ENCODE results near the gene CYP26B1.

The CYP26B1 gene

DNA sequence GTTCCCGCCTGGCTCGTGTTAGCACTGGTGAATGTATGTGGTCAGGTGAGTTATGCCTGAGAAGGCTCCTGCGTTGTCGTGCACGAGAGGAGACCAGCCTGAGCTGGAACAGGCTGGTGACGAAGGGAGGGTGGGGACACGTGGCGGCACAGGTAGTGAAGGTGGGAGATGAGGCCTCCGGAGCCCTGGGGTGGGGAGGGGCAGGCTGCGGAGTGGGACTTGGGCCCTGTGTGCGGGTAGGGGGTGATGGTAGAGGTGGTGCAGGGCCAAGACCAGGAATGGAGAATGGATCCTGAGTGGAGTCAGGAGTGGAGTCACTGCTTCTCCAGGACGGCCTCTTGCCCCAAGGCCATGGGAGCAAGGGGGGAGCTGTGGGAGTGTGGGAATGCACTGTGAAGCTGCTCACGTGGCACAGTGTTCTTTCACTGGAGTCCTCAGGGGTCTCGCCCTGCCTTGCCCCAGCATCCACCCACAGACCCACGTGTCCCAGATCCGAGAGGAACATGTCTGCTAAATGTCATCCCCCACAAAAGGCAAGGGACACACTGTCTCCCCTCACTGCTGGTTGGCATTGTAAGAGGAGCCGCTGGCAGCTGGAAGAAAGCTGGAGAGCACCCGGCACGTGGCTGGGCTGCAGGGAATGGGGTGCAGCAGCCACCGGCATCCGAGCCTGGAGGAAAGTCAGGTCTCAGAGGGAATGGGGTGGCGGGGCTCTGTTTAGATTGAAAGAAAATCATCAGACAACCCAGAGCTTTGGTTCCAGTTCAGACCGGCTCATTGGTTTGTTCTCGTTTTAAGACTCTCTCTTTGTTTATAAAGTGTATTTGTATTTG, 63.7 kb downstream of the CYP26B1 start:
- DNase-seq (ENCODE audit: low read depth, low spot score): no peak

DNA sequence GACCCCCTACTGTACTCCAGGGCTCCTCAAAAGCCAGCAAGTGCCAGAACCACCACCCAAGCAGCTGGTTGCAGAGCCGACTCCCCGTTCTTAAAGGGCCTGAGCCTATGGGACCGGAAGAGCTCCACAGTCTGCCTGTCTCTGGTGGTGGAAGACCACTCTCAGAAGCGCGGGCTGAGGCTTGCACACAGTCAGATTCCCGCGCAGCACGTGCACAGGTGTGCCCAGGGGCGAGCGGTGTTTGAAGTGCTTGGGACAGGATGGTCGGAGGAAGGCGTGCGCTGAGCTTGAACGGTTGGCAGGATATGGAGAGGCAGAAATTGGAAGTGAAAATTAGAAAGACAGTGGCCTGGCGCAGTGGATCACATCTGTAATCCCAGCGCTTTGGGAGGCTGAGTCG, 64.8 kb downstream of the CYP26B1 start:
- no peak for DNase-seq (ENCODE audit: low read depth, low spot score)

DNA sequence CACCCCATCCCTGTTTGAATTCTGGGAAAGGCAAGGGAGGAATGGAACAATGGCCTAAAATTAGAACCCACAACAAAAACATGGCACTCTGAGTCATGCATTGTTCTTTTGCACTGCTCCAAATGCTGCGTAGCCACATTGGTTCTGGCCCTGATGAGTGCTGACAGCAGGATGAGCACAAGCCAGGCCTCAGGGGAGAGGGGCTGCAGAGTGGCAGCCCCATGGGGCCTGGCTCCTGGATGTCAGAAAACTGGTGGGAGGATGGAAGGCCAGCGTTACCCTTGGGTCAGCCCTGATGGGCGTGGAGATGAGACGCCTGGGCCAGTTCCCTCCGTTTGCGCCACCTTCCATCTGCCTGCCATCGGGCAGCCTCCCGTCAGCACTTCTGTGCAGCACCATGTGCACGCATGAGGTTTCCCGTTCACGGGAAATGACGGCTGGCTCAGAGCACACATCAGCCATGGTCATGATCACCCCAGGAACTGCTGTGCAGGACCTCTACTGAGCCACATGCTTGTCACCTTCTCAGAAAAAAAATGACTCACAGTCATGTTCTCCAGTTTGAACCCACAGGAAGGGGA, 65.6 kb downstream of the CYP26B1 start:
- DNase-seq (ENCODE audit: low read depth, low spot score): no peak

DNA sequence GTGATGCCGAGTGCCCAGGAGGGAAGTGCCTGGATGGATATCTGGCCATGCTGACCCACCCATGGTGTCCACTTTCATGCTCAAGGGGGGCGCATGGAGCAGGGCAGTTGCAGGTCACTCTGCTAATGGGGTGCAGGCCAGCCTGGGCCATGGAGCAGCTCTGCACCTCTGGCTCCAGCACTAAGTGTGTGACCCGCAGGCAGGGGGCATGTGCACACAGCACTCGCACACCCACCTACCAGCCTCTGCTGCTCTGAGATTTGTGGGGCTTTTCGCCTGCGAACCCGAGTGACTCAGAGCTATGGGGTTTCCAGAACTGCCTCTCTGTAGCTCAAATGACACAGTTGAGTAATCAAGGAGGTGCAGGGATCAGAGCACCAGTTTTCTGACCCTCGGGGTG, 66.2 kb downstream of the CYP26B1 start:
- no peak for DNase-seq (ENCODE audit: low read depth, low spot score)

DNA sequence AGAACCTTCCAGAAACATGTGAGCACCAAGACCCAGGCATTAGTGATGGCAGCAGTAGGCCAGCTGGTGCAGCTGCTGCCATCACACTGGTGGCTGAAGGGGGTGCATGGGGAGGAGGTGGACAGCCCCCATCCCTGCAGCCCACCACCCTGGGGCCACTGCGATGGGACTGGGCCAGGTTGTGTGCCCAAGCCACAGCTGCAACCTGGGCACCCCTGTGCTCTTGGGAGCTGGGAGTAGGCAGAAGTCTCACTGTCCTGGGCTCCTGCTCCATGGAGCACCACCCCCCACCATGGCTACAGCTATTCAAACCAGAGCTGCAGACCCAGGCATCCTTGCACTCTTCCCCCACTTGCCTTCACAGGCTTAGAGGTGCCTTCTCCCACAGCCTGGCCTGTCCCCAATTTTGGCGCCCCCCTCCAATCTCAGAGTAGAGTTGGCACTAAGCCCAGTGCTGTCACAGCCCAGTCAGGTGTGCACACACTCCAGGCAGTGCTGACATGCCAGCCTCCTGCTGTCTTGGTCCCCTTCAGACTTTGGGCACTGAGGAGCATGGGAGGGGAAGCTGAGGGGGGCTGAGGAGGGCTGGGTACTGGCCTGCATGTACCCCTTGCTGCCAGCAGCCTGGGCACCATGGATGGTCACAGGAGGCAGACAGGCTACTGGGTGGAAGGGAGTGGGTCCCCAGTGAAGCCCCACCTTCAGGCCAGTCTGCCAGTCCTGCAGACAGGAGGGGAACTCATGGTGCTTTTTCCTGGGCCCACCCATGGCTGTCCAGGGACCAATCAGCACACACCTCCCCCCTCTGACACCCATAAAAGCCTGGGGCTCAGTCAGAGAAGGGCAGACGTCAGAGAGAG, 67.1 kb downstream of the CYP26B1 start:
- no peak for DNase-seq (ENCODE audit: low read depth, low spot score)

Measured in ELF-1 (cell line).